AG20443 (cell line): ENCODE measurements around the gene AK2.
"Not testable (repeated sequence)": the region's sequence is repeated elsewhere in the genome, so short reads cannot be mapped to it uniquely, and the experiment has no call there.

Source experiments
- DNase-seq: peaks from one replicate; pipeline ENCODE4 v3.0.0; 2012; ENCODE audit warnings: low spot score, mixed read lengths

AK2 gene

GRCh38 chr1:33036526-33037503 is at the start of gene AK2:
Gene AK2, minus strand, starts transcription at chr1:33036883. Its CDS starts 55 bp downstream, at chr1:33036828.
- DNase-seq, result peak; percentile 98

GRCh38 chr1:33086384-33086850 is 49.7 kb upstream of the AK2 start:
- DNase-seq, result peak; percentile 70

GRCh38 chr1:33085332-33085731 is 48.6 kb upstream of the AK2 start:
- no peak for DNase-seq

- DNase-seq, result no peak
These were observed 46.0 kb upstream of the AK2 start for GRCh38 chr1:33082575-33083108.

GRCh38 chr1:33081554-33082305 is 45.0 kb upstream of the AK2 start:
- DNase-seq, result no peak

- DNase-seq, result peak; percentile 98
These were observed 44.3 kb upstream of the AK2 start, which contains the start of gene AZIN2 for GRCh38 chr1:33080885-33081553. Gene AZIN2, plus strand, starts transcription at chr1:33081153. Its CDS starts 1,097 bp downstream, at chr1:33082250.

GRCh38 chr1:33080373-33080772 is 43.7 kb upstream of the AK2 start:
- no peak for DNase-seq

- DNase-seq, result no peak
These were observed 41.4 kb upstream of the AK2 start for GRCh38 chr1:33078030-33078591.

GRCh38 chr1:33074193-33074945 is 37.7 kb upstream of the AK2 start:
- DNase-seq, result no peak

- DNase-seq, result peak; percentile 44
These were observed 36.0 kb upstream of the AK2 start for GRCh38 chr1:33072707-33073106.

GRCh38 chr1:33070628-33071027 is 33.9 kb upstream of the AK2 start:
- DNase-seq, result no peak

GRCh38 chr1:33068108-33068507 is 31.4 kb upstream of the AK2 start:
- not testable (repeated sequence) for DNase-seq

- not testable (repeated sequence) for DNase-seq
These were observed 29.8 kb upstream of the AK2 start for GRCh38 chr1:33066477-33066876.

GRCh38 chr1:33065301-33065700 is 28.6 kb upstream of the AK2 start:
- DNase-seq, result no peak

GRCh38 chr1:33064284-33064683 is 27.6 kb upstream of the AK2 start:
- DNase-seq, result not testable (repeated sequence)

- DNase-seq, result no peak
These were observed 25.2 kb upstream of the AK2 start for GRCh38 chr1:33061834-33062233.

GRCh38 chr1:33060579-33061083 is 23.9 kb upstream of the AK2 start:
- DNase-seq, result peak; percentile 93

GRCh38 chr1:33057095-33057494 is 20.4 kb upstream of the AK2 start:
- DNase-seq, result no peak

- no peak for DNase-seq
These were observed 19.7 kb upstream of the AK2 start for GRCh38 chr1:33056426-33056825.

- DNase-seq, result peak; percentile 78
These were observed 18.7 kb upstream of the AK2 start for GRCh38 chr1:33055210-33056008.
